Measurements from ENCODE around the gene ANKRD31.
A peak's percentile ranks its signal among the peaks of the same experiment; 100 is the strongest.
"Not testable (repeated sequence)": the region's sequence is repeated elsewhere in the genome, so short reads cannot be mapped to it uniquely, and the experiment has no call there.

The ANKRD31 gene

GRCh38 chr5:75236322-75237316 is at the start of gene ANKRD31:
Gene ANKRD31 (minus strand): TSS chr5:75236878. CDS start chr5:75236686, 192 bp downstream.
- peak; percentile 67 to 73 for DNase-seq

GRCh38 chr5:75286211-75286773 is 49.6 kb upstream of the ANKRD31 start:
- no peak for DNase-seq

GRCh38 chr5:75282581-75282980 is 45.9 kb upstream of the ANKRD31 start:
- DNase-seq = no peak

- DNase-seq = no peak
Observed at GRCh38 chr5:75281716-75282465, 45.2 kb upstream of the ANKRD31 start.

GRCh38 chr5:75279321-75279720 is 42.6 kb upstream of the ANKRD31 start:
- no peak for DNase-seq

- no peak for DNase-seq
Observed at GRCh38 chr5:75277463-75277862, 40.8 kb upstream of the ANKRD31 start.

GRCh38 chr5:75275756-75276155 is 39.1 kb upstream of the ANKRD31 start:
- DNase-seq = no peak

GRCh38 chr5:75275147-75275546 is 38.5 kb upstream of the ANKRD31 start:
- DNase-seq = no peak

- no peak for DNase-seq
Observed at GRCh38 chr5:75274486-75274885, 37.8 kb upstream of the ANKRD31 start.

- not testable (repeated sequence) for DNase-seq
Observed at GRCh38 chr5:75270605-75271004, 33.9 kb upstream of the ANKRD31 start.

- DNase-seq = peak; percentile 66 to 69
Observed at GRCh38 chr5:75265731-75266130, 29.1 kb upstream of the ANKRD31 start.

- no peak for DNase-seq
Observed at GRCh38 chr5:75262271-75262670, 25.6 kb upstream of the ANKRD31 start.

- no peak for DNase-seq
Observed at GRCh38 chr5:75260708-75261107, 24.0 kb upstream of the ANKRD31 start.

- DNase-seq = not testable (repeated sequence)
Observed at GRCh38 chr5:75250452-75250851, 13.8 kb upstream of the ANKRD31 start.

GRCh38 chr5:75245023-75245422 is 8.3 kb upstream of the ANKRD31 start:
- no peak for DNase-seq

- no peak for DNase-seq
Observed at GRCh38 chr5:75243510-75243909, 6.8 kb upstream of the ANKRD31 start.

GRCh38 chr5:75243100-75243499 is 6.4 kb upstream of the ANKRD31 start:
- no peak for DNase-seq

GRCh38 chr5:75242067-75242466 is 5.4 kb upstream of the ANKRD31 start:
- no peak for DNase-seq

GRCh38 chr5:75239681-75240080 is 3.0 kb upstream of the ANKRD31 start:
- DNase-seq = no peak

- no peak for DNase-seq
Observed at GRCh38 chr5:75235711-75236110, 967 bp downstream of the ANKRD31 start.

- no peak for DNase-seq
Observed at GRCh38 chr5:75234251-75234650, 2.4 kb downstream of the ANKRD31 start.

- no peak for DNase-seq
Observed at GRCh38 chr5:75226916-75227315, 9.8 kb downstream of the ANKRD31 start.

- no peak for DNase-seq
Observed at GRCh38 chr5:75225506-75225905, 11.2 kb downstream of the ANKRD31 start.
